T-cell (primary cell): ENCODE measurements around the gene L3MBTL1. TPM values are rescaled to one million over a fixed set of nuclear protein-coding genes. Genes with fewer than 3 reads are reported as not detected.

ENCODE experiments used
- total RNA-seq, 35 experiments: library from RNA in 6 of 35; stranded (reverse) in 6 of 35; fragments of 120-200 nt in 1 of 35; gene quantifications; one replicate each; pipeline versions ENCODE4 v1.2.1 to v1.2.4 and lab custom pipeline; 2013 to 2026

The L3MBTL1 gene
- total RNA-seq, 5 donors from 2014 or later (not counting 1 experiment from before 2014, with no cell fraction given) = 15.5 to 20.1 (median 16.1) TPM

Other genes starting within 250 kb of the L3MBTL1 start
- 100 to 1,000 TPM; 154 to 277 (median 174) TPM for gene SRSF6, start 49.8 kb upstream of the L3MBTL1 start, total RNA-seq
- gene SGK2, start 51.3 kb downstream of the L3MBTL1 start, total RNA-seq = 1 to 10 TPM in 4 of 5 donors, under 1 TPM in 1; 0.73 to 2.0 (median 1.4) TPM
- 10 to 100 TPM; 11.4 to 16.0 (median 13.9) TPM for gene IFT52, start 83.2 kb downstream of the L3MBTL1 start, total RNA-seq
- gene MYBL2, start 159.4 kb downstream of the L3MBTL1 start, total RNA-seq = 1 to 10 TPM; 1.2 to 3.0 (median 1.4) TPM
- under 1 TPM in 3 of 5 donors, not detected in 2; 0.30 to 0.63 (median 0.53) TPM for gene GTSF1L, start 219.3 kb downstream of the L3MBTL1 start, total RNA-seq